Activated CD8-positive, alpha-beta memory T cell treated with anti-CD3 and anti-CD28 coated beads, Interleukin-2, amount 50 U/mL, for 24 hours (primary cell): ENCODE data around the gene SCAF11.

Source experiments
- DNase-seq: peaks from one replicate; pipeline ENCODE4 v3.0.0-alpha.2; 2020; ENCODE audit errors: extremely low read depth

SCAF11 gene

DNA sequence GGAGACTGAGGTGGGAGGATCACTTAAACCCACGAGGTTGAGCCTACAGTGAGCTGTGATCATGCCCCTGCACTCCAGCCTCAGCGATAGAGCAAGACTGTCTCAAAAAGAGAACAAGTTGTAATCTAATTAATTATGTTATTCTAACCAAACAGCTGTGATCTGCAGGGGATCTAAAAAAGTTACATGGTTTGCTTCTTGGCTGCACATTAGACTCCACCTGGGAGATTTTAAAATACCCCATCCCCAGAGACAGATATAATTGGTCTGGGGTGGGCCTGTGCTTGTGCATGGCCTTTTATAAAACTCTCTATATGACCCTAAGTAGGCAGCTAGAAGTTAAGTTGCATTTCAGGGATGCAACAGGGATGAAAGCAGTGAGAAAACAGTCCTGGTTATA is 76.7 kb downstream of the SCAF11 start:
- DNase-seq, result no peak

DNA sequence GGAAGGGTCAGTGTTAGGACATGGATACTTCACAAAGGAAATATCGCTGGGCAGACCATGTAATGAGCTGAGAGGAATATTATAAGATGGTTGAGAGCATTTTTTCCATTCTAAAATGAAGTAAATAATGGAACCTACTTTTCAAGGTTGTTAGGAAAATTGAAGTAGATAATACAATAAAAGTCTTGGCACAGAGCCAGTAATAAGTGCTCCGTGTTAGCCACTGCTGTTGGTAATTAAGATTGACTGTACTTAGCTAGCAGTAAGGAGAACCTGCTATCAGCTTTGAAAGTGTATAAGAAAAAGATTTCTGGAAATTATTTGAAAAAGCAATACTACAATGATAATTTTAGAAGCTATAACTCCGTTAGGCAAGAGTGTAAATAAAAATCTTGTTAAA is 77.6 kb downstream of the SCAF11 start:
- no peak for DNase-seq

DNA sequence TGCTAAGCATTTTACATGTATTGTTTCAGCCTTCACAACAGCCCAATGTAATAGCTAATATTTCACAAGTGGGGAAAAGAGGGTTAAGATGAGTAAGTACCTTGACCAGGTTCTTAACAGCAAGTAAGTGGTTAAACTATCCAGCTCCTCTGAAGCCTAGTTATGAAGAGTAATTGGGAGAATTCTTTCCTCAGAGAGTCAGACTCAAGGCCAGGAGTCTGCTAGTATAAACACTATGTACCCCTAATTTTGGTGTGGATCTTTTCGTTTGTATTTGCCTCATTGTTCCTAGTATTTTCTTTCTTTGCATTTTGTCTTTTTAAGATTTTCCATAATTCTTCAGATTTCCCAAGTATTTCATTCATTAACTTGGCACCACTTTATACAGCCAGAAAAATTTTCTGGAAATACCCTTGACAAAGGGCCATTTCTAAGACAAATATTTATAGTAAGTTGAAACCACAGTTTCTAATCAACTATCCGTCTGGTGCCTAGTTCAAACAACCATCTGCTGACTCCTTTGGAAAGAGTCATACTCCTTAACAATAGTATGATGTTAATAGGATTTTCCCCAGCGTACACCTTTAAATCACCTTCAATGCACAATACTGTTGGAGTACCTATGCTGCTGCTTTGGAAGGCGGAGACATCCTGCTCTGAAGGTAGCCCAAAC is 81.2 kb downstream of the SCAF11 start:
- DNase-seq, result no peak

DNA sequence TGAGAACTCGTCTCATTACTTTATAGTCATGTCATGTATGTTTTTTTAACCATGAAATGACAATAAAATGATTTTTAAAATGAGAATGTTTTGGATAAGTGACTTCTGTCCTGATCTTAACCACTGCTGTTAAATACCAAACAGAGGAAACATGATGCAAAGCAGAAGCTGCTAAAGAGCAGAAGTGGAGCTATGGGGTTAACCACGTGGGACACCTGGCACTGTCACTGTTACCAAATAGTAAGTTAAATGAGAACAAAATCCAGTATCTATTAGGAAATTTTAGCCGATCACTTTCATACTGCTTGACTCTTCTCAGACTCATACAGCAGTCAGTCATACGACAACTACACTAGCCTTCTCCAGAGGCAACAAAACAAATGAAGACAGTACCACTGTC is 82.4 kb downstream of the SCAF11 start:
- no peak for DNase-seq

DNA sequence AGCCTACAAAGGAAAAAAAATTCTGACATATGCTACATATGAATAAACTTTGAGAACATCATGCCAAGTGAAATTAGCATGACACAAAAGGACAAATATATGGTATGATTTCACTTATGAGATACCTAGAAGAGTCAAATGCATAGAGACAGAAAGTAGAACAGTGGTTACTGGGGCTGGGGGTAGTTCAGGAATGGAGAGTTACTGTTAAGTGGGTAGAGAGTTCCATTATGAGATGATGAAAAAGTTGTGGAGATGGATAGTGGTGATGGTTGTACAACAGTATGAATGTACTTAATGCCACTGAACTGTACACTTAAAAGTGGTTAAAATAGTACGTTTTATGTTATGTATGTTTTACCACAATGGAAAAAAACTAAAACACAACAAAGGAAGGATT is 92.3 kb downstream of the SCAF11 start:
- DNase-seq, result no peak

DNA sequence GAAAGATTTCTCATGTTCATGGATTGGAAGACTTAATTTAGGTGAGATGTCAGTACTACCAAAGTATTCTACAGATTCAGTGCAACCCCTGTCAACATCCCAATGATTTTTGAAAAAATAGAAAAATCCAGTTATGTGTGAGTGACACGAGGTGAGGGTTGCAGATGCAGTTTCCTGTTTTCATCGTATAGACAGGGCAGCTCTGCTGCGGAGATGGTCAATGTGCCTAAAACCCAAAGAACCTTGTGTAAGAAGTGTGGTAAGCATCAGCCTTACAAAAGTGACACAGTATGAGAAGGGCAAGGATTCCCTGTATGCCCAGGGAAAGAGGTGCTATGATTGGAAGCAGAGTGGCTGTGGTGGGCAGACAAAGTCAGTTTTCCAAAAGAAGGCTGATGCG is 94.4 kb downstream of the SCAF11 start:
- DNase-seq, result no peak

DNA sequence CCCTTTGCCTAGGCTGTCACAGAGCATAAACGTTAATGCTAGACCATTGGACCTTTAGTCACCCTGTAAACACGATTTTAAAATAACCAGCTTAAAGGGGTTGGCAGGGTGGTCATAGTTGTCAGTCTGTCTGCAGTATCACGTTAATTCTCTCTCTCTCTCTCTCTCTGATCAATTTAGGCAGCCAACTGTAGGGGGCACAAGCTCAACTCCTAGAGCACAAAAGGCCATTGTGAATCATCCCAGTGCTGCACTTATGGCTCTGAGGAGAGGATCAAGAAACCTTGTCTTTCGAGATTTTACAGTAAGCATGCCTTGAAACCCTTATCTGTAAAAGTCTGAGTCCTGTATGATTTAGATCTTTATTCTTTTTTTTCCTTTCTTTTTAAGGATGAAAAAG is 97.1 kb downstream of the SCAF11 start:
- no peak for DNase-seq

DNA sequence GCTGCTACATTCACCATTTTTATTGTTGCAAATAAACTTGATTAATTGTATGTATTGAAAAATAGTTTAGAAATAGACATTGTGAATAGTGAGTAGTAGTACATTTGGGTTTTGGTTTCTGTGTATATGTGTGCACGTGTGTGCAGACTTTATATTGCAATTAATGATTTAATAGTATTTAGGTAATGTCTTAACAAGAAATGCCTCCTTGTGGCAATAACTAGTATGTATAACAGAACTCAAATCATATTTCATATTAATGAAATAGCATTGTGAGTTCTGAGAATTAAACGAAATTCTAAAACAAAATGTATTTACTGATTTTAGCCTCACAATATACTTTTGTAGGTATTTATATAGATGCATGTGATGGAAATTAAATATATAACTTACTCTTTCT is 100.1 kb downstream of the SCAF11 start:
- DNase-seq, result no peak

DNA sequence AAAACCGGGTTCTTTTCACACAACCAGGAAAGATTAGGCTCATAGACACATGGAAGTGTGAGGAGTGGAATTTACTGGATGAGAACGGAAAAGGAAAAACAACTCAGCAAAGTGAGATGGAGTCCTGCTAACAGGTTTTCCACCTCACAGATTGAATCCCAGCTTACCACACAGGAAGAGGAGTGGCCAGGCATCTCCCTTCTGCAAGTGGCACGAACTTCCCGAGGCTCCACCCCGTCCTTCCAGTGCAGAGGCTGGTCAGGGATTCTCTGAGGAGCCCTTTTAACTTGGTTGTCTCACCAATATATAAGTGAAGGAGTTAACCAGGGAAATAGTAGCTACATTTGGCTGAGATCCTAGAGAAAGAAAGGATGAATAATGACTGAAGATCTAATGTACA is 102.8 kb downstream of the SCAF11 start:
- no peak for DNase-seq

DNA sequence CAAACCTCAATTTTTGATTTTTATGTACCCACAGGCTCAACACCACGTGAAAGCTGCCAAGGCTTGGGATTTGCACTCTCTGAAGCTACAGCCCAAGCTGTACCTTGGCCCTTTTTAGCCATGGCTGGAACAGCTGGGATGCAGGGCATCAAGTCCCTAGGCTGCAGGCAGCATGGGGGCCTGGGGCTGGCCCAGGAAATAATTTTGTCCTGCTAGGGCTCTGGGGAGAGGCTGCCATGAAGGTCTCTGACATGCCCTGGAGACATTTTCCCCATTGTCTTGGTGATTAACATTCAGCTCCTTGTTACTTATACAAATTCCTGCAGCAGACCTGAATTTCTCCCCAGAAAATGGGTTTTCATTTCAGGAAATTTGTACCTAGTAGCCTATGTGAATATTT is 103.7 kb downstream of the SCAF11 start:
- DNase-seq, result no peak

DNA sequence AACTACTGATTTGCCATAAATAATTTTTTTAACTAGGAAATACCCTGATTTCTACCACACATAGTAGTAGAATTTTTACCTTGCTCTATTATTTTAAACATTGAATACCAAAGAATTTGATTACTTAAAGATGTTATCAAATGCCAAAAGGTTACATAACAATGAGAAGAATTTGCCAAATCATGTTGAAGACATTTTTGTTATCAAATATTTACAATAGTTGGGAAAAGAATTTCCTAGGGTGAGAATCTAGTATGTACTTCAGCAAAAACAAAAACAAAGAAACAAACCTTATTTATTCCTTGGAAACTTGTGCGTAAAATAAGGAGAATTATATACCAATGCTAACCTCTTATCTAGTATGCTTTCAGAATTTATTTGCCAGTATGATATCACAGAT is 107.2 kb downstream of the SCAF11 start:
- DNase-seq, result no peak

DNA sequence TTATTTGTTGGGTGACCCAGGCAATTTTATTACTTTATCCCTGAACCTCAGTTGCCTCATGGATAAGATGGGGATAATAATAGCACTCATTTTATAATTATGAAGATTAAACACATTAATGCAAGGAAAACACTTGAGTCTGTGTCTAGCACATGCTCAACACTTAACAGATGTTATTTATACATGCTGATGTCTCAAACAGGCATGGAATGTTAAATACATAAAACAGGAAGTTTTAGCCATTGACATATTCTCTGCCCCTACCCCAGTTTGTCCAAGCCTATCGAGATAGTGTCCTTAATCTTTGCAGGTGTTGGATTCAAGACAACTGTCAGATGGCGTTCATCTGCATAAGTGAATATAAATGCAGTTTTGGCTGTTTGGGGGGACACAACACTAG is 109.8 kb downstream of the SCAF11 start:
- no peak for DNase-seq

DNA sequence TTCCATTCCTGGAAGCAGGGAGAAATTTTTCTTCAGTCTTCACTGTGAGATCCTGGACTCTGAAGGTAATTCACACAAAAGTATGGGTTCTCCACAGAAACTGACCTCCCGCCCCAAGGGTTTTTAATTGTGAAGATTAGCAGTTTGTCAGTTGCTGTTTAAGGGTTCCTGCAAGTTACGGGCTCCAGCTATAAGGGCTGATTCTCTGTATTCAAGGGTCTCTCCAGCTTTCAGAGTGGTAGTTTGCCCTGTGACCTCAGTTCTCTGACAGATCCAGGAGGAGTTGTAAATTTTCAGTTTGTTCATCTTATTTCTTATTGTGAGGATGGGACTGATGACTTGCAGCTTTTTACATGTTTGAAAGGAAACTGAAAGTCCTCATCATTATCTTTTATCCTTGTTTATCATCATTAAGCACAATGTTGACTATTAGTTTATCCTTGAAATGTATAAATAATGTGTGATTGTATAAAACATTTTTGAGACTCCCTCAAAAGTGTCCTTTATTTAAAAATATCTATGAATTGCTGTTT is 110.9 kb downstream of the SCAF11 start:
- no peak for DNase-seq

DNA sequence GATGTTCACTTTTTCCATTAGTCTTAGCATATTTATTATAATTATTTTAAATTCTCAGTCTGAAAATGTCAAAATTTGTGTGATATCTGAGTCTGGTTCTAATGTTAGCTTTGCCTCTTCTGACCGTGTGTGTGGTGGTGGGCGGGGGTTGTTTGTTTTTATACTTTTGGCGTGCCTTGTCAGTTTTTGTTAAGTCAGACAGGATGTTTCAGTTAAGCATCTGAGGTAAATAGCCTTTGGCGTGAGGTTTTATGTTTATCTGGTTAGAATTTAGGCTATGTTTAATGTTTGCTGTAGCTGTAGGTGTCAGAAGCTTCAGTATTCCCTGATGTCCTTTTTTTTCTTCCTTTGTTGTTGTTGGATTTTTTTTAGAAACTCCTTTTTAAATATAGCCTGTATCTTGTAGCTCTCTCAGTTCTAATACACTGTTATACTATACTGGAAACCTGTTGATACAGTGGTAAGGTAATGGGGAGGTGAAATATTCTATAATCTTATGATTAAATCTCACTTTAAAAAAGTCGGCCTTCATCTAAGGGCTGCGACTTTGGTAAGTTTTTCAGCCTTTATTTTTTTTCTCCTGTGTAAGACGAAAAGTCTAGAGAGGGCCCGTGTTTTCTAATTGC is 111.6 kb downstream of the SCAF11 start:
- no peak for DNase-seq

DNA sequence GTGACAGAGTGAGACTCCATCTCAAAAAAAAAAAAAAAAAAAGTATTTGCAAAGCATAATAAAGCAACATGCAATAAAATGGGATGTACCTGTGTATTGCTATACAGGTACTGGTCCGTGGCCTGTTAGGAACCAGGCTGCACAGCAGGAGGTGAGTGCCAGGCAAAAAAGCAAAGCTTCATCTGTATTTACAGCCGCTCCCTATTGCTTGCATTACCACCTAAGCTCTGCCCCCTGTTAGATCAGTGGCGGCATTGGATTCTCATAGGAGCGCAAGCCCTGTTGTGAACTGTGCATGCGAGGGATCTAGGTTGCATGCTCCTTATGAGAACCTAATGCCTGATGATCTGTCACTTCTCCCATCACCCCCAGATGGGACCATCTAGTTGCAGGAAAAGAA is 113.3 kb downstream of the SCAF11 start:
- no peak for DNase-seq

DNA sequence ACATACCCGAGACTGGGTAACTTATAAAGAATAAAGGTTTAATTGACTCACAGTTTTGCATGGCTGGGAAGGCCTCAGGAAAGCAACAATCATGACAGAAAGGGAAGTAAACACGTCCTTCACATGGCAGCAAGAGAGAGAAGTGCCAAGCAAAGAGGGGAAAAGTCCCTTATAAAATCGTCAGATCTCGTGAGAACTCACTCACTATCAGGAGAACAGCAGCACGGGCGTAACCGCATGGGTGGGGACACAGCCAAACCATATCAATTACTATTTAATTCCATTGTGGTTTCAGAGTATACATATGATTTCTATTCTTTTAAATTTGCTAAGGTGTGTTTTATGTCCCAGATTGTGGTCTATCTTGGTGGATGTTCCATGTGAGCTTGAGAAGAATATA is 117.9 kb downstream of the SCAF11 start:
- DNase-seq, result no peak
